CD14-positive monocyte (primary cell): ENCODE results near the gene MTUS2. TPM values are rescaled to one million over a fixed set of nuclear protein-coding genes. Genes with fewer than 3 reads are reported as not detected.

Source experiments
- DNase-seq, 3 donors: peaks; one replicate each; pipeline ENCODE4 v3.0.0-alpha.2; 2011 to 2022
- H2AFZ ChIP-seq: 2 replicates; pipeline ENCODE4 v1.6.0; 2012; ENCODE audit warnings: mild to moderate bottlenecking, low read depth, low read length, inconsistent platforms; ENCODE audit not compliant: insufficient read depth, poor library complexity, severe bottlenecking
- H3K27ac ChIP-seq, 2 donors: 1 replicate in 1 of 2; 2 replicates in 1 of 2; pipeline ENCODE4 v1.5.1; 2012 to 2013; ENCODE audit warnings: low read length in 2 of 2, control low read depth in 1 of 2, inconsistent platforms in 1 of 2, low read depth in 1 of 2, mild to moderate bottlenecking in 1 of 2
- H3K27me3 ChIP-seq, 2 donors: one replicate each; pipeline versions ENCODE4 v1.6.0 to v1.6.1; 2011 to 2013; ENCODE audit warnings: low read length in 2 of 2; ENCODE audit not compliant: control insufficient read depth in 2 of 2, insufficient read depth in 2 of 2
- H3K36me3 ChIP-seq, 2 donors: replicated peaks in 1 of 2; 1 replicate in 1 of 2; 2 replicates in 1 of 2; pipeline versions ENCODE4 v1.5.1 to v1.6.1; 2012 to 2013; ENCODE audit warnings: low read length in 2 of 2, control low read depth in 1 of 2, inconsistent platforms in 1 of 2, mild to moderate bottlenecking in 1 of 2; ENCODE audit not compliant: insufficient read depth in 2 of 2, control insufficient read depth in 1 of 2
- H3K4me1 ChIP-seq, 2 donors: 1 replicate in 1 of 2; 2 replicates in 1 of 2; pipeline versions ENCODE4 v1.5.1 to v1.6.1; 2012 to 2013; ENCODE audit warnings: low read length in 2 of 2, control low read depth in 1 of 2, inconsistent platforms in 1 of 2, mild to moderate bottlenecking in 1 of 2, moderate library complexity in 1 of 2; ENCODE audit not compliant: insufficient read depth in 2 of 2, control insufficient read depth in 1 of 2
- H3K4me2 ChIP-seq: replicated peaks from 2 replicates; pipeline ENCODE3; 2012; ENCODE audit warnings: low read length, moderate library complexity, mild to moderate bottlenecking; ENCODE audit not compliant: poor library complexity, severe bottlenecking; ENCODE audit errors: extremely low read depth
- H3K4me3 ChIP-seq, 3 experiments: fragments of 200-600 bp in 1 of 3; sonication (generic) in 1 of 3; replicated peaks in 1 of 3; 1 replicate in 2 of 3; 2 replicates in 1 of 3; pipeline ENCODE4 v1.5.1; 2011 to 2013; ENCODE audit warnings: low read length in 3 of 3, mild to moderate bottlenecking in 3 of 3, control low read depth in 2 of 3, low read depth in 2 of 3, inconsistent platforms in 1 of 3, moderate library complexity in 1 of 3
- H3K79me2 ChIP-seq: 2 replicates; pipeline ENCODE4 v1.6.0; 2012; ENCODE audit warnings: mild to moderate bottlenecking, control low read depth, inconsistent platforms, low read length, moderate library complexity; ENCODE audit not compliant: insufficient read depth
- H3K9ac ChIP-seq: 2 replicates; pipeline ENCODE4 v1.6.0; 2017; ENCODE audit warnings: low read length, mild to moderate bottlenecking; ENCODE audit not compliant: insufficient read depth, poor library complexity, severe bottlenecking
- H3K9me3 ChIP-seq, 2 donors: replicated peaks in 1 of 2; 1 replicate in 1 of 2; 2 replicates in 1 of 2; pipeline versions ENCODE4 v1.5.1 to v1.6.1; 2012 to 2013; ENCODE audit warnings: low read length in 2 of 2, control low read depth in 1 of 2; ENCODE audit not compliant: control insufficient read depth in 1 of 2, insufficient read depth in 1 of 2
- H4K20me1 ChIP-seq: 2 replicates; pipeline ENCODE4 v1.6.0; 2012; ENCODE audit warnings: mild to moderate bottlenecking, low read length, control low read depth, moderate library complexity; ENCODE audit not compliant: insufficient read depth
- H3K27ac Mint-ChIP-seq, 7 donors: one replicate each; pipeline ENCODE4 v1.8.0; 2020; ENCODE audit warnings: mild to moderate bottlenecking in 7 of 7, mixed read lengths in 7 of 7, moderate library complexity in 6 of 7, inconsistent platforms in 2 of 7
- H3K27me3 Mint-ChIP-seq, 3 donors: one replicate each; pipeline ENCODE4 v1.8.0; 2021 to 2022; ENCODE audit warnings: low read depth in 3 of 3, mild to moderate bottlenecking in 3 of 3, mixed read lengths in 3 of 3, moderate library complexity in 3 of 3, inconsistent platforms in 1 of 3
- H3K36me3 Mint-ChIP-seq, 2 donors: one replicate each; pipeline ENCODE4 v1.8.0; 2020; ENCODE audit warnings: mixed read lengths in 2 of 2, inconsistent platforms in 1 of 2, mild to moderate bottlenecking in 1 of 2
- H3K4me1 Mint-ChIP-seq: one replicate; pipeline ENCODE4 v1.8.0; 2020; ENCODE audit warnings: mild to moderate bottlenecking, mixed read lengths
- H3K4me3 Mint-ChIP-seq, 2 donors: one replicate each; pipeline ENCODE4 v1.8.0; 2020; ENCODE audit warnings: mild to moderate bottlenecking in 2 of 2, mixed read lengths in 2 of 2, moderate library complexity in 1 of 2
- H3K9me3 Mint-ChIP-seq, 7 donors: one replicate each; pipeline ENCODE4 v1.8.0; 2020 to 2022; ENCODE audit warnings: mixed read lengths in 7 of 7, mild to moderate bottlenecking in 6 of 7, moderate library complexity in 6 of 7, inconsistent platforms in 2 of 7
- CTCF ChIP-seq: fragments of 200-600 bp; IDR thresholded peaks from one replicate; pipeline ENCODE4 v1.8.0; 2022; ENCODE audit warnings: antibody characterized with exemption, mild to moderate bottlenecking
- WGBS: methylation state at CpG from one replicate; pipeline ENCODE4 v1.1.5; 2013; ENCODE audit warnings: missing lambda C conversion rate; ENCODE audit not compliant: insufficient coverage; 5-methylcytosine and 5-hydroxymethylcytosine counted together
- intact Hi-C, 2 donors: fragments of 100-400 bp; cut with micrococcal nuclease; formaldehyde crosslinking; loops; one replicate each; pipeline versions ENCODE4 v1.15.0 to v1.15.1; 2023
- polyA plus RNA-seq, 3 donors: library from polyadenylated mRNA; depleted of rRNA in 1 of 3; unstranded in 2 of 3; stranded (reverse) in 1 of 3; fragments of 300-500 nt in 2 of 3; fragments of >200 nt in 1 of 3; fragmentation: Illumina TruSeq in 2 of 3; gene quantifications; 1 replicate in 2 of 3; 2 replicates in 1 of 3; pipeline ENCODE4 v1.2.3, GENCODE V29; 2012 to 2021

MTUS2 gene
- polyA plus RNA-seq, 3 donors: 0.04 TPM; not detected in 2

GRCh38 chr13:29493796-29494195 lies 673.7 kb downstream of the MTUS2 start:
- H3K27ac Mint-ChIP-seq: no peak overlapping the region
- peaks cover 34% of the 10 kb centered on the region for H3K4me1 Mint-ChIP-seq
- no peak overlapping the region for H3K4me2 ChIP-seq

GRCh38 chr13:29494520-29494919 lies 674.4 kb downstream of the MTUS2 start:
- Mint-ChIP-seq H3K36me3 (no peaks in the 10 kb centered on the region), H3K9me3 (no peaks in the 10 kb centered on the region), H3K27ac (peak overlapping the region in 3 of 7 donors; percentile 0 to 37 (median 6)), H3K4me1 (peaks cover 34% of the 10 kb centered on the region), H3K4me3 (no peak overlapping the region), H3K27me3 (peaks cover 0 to 8% (median 0%) of the 10 kb centered on the region in 3 donors)
- Histone ChIP-seq H3K9me3 (no peaks in the 10 kb centered on the region), H2AFZ (no peak overlapping the region), H3K79me2 (no peaks in the 10 kb centered on the region), H4K20me1 (no peaks in the 10 kb centered on the region), H3K9ac (no peak overlapping the region), H3K4me3 (no peak overlapping the region), H3K36me3 (no peaks in the 10 kb centered on the region), H3K4me2 (no peak overlapping the region), H3K4me1 (peaks cover 35% of the 10 kb centered on the region in 2 donors), H3K27ac (no peak overlapping the region), H3K27me3 (no peaks in the 10 kb centered on the region)
- intact Hi-C loops: loop anchor here in 1 of 2 donors (10.0 kb wide), 1 partner anchor 900 kb away; no protein-coding TSS in a partner anchor
- no peak for TF ChIP-seq CTCF
- WGBS: 94% methylated on average over 3 of the region's 8 CpGs
- DNase-seq: no peak

More at GRCh38 chr13:29493796-29494195, 673.7 kb downstream of the MTUS2 start:
- Histone ChIP-seq H3K27ac (no peak overlapping the region), H3K4me3 (no peak overlapping the region), H3K9ac (no peak overlapping the region), H3K79me2 (no peaks in the 10 kb centered on the region), H3K27me3 (no peaks in the 10 kb centered on the region), H2AFZ (no peak overlapping the region), H3K4me1 (peaks cover 35% of the 10 kb centered on the region in 2 donors), H4K20me1 (no peaks in the 10 kb centered on the region), H3K9me3 (no peaks in the 10 kb centered on the region), H3K36me3 (no peaks in the 10 kb centered on the region)
- Mint-ChIP-seq H3K4me3 (no peak overlapping the region), H3K27me3 (peaks cover 0 to 6% (median 0%) of the 10 kb centered on the region in 3 donors), H3K9me3 (no peaks in the 10 kb centered on the region), H3K36me3 (no peaks in the 10 kb centered on the region)
- no peak for TF ChIP-seq CTCF
- DNase-seq: no peak
- intact Hi-C loops: loop anchor here in 1 of 2 donors (10.0 kb wide), 1 partner anchor 901 kb away; no protein-coding TSS in a partner anchor
- 100% methylated on average over 1 of the region's 4 CpGs for WGBS
